ENCODE measurements around the gene SLC7A8.

- TF ChIP-seq, protein P1, sequence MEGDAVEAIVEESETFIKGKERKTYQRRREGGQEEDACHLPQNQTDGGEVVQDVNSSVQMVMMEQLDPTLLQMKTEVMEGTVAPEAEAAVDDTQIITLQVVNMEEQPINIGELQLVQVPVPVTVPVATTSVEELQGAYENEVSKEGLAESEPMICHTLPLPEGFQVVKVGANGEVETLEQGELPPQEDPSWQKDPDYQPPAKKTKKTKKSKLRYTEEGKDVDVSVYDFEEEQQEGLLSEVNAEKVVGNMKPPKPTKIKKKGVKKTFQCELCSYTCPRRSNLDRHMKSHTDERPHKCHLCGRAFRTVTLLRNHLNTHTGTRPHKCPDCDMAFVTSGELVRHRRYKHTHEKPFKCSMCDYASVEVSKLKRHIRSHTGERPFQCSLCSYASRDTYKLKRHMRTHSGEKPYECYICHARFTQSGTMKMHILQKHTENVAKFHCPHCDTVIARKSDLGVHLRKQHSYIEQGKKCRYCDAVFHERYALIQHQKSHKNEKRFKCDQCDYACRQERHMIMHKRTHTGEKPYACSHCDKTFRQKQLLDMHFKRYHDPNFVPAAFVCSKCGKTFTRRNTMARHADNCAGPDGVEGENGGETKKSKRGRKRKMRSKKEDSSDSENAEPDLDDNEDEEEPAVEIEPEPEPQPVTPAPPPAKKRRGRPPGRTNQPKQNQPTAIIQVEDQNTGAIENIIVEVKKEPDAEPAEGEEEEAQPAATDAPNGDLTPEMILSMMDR (IDR thresholded peaks at IDR 0.05), result peak; percentile 100
- peak in 1 of 2 donors; percentile 43 for TF ChIP-seq POLR2A (IDR thresholded peaks at IDR 0.05)
These were observed 62.8 kb downstream of the SLC7A8 start for GRCh38 chr14:23120541-23121251.

Data from adrenal gland (tissue), 5 donors.